Measurements from ENCODE around the gene IFNA13.

IFNA13 gene

GRCh38 chr9:21357479-21358460 is 10.1 kb downstream of the IFNA13 start:
- DNase-seq = peak in 1 of 5 donors; percentile 67

DNA sequence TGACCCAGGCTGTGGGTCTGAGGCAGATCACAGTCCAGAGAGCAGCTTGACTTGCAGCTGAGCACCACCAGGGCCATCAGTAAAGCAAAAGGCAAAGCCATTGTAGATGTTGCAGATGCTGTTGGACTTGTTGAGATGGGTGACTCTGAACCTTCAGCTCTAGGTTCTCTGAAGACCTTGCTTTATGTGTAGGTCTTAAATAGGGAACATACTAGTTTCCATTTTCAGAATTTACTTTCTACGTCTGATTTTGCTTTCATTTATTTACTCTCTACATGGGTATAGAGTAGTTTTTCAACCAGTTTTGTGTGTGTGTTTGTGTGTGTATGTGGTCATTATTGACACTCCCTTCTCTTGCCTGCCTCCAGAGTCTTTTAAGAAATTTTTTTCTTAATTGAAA is 17.1 kb downstream of the IFNA13 start, which contains the start of gene IFNA6:
Gene IFNA6 (minus strand): TSS at position 101 of the 400 bp plus-strand sequence. CDS start 0 bp downstream, at position 101.
- no peak for DNase-seq

DNA sequence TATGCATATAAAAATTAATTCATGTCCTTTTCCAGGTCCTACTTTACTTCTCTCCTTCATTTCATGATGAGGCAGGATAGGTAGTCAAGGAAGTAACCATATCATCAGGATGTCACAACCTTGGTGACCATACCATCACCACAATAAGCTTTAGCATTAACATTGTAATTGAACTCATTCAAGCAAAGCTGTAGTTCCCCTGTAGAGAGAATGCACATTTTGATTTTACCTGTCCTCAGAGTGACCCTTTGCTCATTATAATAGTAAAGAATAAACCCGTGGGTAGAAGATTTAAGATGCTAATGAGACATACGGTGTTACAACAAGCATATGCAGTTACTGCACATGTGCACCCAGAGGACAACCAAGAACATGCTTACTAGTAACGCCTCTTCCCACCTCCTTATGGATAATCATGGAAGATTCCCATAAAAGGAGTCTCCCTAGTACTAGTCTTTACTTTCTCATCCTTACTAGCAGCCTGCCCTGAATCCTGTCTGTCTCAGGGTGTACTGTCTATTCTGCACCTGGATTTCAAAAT is 19.4 kb downstream of the IFNA13 start:
- no peak for DNase-seq

DNA sequence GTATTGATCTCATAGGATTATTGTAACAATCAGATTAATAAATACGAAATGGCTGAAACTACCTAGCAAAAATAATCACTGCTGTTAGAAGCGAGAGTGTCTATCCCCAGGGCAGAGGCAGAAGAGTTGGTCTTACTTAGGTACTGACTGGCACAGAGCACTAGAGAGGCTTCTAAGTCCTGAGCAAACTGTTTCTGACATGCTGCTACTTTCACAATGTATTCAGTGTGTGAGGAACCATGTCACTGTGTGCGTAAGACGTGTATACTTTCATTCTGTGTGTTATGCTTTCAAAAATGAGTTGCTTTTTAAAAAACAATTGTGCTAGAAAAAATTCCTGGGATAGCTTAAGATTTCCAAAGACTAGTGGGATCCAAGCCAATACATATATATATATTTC is 27.1 kb downstream of the IFNA13 start:
- DNase-seq = no peak

DNA sequence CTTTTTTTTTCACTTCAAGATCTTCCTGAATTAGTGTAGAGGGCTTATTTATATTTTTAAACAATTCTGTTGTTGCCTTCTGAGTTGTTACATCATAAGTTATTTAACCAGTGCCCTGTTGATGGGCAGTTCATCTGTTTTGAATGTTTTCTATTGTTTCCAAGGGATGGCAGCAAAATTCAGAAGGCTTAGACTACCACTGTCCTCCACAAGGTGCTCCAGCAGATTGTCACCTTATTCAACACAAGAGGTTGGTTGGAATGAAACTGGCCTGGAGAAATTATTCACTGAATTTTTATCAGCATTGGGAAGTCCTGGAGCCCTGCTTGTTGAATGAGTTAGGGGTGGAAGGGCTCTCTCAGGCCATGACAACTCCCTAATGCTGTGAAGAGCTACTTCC is 31.4 kb downstream of the IFNA13 start:
- no peak for DNase-seq

- DNase-seq = peak; percentile 78 to 90 (median 82)
These were observed 32.9 kb downstream of the IFNA13 start, which contains the start of gene KLHL9 for GRCh38 chr9:21334701-21335632. Gene KLHL9 (minus strand): TSS chr9:21335404. CDS start chr9:21334859, 545 bp downstream.

GRCh38 chr9:21333226-21333625 is 34.6 kb downstream of the IFNA13 start:
- no peak for DNase-seq

GRCh38 chr9:21331676-21332402 is 36.0 kb downstream of the IFNA13 start:
- DNase-seq = no peak

- DNase-seq = peak in 1 of 5 donors; percentile 50
These were observed 41.2 kb downstream of the IFNA13 start for GRCh38 chr9:21326526-21327139.

GRCh38 chr9:21324047-21324446 is 43.8 kb downstream of the IFNA13 start:
- no peak for DNase-seq

- DNase-seq = no peak
These were observed 44.9 kb downstream of the IFNA13 start for GRCh38 chr9:21322911-21323461.

GRCh38 chr9:21320465-21320864 is 47.4 kb downstream of the IFNA13 start:
- DNase-seq = no peak

DNA sequence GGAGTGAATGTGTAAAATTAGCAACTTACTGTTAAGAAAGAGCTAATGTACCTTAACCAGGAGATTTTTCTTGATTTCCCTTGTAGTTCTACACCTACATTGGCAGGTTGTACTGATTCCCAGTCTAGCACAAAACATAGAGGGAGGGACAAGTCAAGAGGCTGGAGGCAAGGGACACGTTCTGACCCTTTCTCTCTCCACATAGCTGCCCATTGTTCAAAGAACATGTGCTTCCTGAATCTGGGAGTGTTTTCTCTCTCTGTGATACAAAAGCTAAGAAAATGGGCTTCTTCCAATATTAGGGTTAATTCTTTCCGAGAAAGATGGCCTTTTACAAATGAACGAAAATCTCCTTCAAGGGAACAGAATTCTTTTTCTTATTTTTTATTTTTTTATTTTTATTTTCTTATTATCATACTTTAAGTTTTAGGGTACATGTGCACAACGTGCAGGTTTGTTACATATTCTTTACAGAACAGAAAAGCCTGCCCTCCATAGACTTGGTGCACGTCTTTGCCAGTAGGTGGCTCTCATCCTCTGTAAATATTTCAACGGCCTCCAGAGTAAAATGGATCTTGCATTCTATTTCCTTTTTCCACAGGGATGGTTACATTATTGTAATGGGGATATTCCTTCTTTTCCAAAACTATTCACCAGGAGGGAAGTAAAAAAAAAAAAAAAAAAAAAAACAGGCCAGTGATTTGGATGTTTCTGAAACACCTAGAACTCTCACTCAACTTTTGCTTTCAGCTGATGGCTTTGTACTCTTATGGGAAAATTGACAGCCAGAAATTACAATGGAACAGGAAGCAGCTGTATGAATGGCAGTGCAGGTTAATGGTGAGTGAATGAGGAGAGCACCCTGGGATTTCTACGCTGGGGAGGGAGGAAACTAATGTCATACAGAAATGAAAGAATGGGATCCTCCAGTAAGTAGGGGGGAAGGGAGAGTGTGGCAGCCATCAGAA is 49.6 kb downstream of the IFNA13 start:
- DNase-seq = peak in 4 of 5 donors; percentile 2 to 35 (median 18)
